ENCODE data around the gene TMEM243.

DNA sequence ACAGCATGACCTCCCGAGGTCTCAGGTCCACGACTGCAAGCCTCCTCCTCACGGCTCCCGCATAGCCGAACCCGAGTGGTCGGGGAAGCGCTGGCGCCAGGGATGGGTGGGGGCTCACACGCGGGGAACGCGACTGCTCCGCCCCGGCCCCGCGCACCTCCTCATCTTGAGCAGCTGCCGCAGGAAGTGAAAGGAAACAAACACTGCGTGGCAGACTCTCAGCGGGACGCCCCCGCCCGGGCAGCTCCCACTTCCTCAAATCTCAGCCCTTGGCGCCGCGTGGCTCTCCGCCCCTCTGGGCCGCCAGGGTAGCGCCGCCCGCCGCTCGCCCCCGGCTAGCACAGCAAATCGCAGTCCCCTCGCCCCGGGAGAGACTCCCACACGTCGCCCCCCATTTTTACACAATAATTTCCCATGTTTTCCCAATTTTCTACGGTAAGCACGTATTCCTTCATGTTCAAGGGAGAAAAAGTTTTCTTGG is at the start of gene TMEM243:
- no peak for TF ChIP-seq RAD21 (IDR thresholded peaks at IDR 0.05; ENCODE audit: low read length)
- TF ChIP-seq, protein P1, sequence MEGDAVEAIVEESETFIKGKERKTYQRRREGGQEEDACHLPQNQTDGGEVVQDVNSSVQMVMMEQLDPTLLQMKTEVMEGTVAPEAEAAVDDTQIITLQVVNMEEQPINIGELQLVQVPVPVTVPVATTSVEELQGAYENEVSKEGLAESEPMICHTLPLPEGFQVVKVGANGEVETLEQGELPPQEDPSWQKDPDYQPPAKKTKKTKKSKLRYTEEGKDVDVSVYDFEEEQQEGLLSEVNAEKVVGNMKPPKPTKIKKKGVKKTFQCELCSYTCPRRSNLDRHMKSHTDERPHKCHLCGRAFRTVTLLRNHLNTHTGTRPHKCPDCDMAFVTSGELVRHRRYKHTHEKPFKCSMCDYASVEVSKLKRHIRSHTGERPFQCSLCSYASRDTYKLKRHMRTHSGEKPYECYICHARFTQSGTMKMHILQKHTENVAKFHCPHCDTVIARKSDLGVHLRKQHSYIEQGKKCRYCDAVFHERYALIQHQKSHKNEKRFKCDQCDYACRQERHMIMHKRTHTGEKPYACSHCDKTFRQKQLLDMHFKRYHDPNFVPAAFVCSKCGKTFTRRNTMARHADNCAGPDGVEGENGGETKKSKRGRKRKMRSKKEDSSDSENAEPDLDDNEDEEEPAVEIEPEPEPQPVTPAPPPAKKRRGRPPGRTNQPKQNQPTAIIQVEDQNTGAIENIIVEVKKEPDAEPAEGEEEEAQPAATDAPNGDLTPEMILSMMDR (conservative IDR thresholded peaks at IDR 0.05; ENCODE audit: low read depth, low read length) = peak; percentile 17; the same call in 1 of the 2 replicates
- no peak for TF ChIP-seq SMC3 (IDR thresholded peaks at IDR 0.05; ENCODE audit: low read depth, low read length)
- no peak for TF ChIP-seq CEBPB (IDR thresholded peaks at IDR 0.05; ENCODE audit: low read depth, low read length)
- TF ChIP-seq POLR2A (IDR thresholded peaks at IDR 0.05; ENCODE audit: low read depth, low read length) = peak; percentile 68; the same call in 1 of the 2 replicates
- no peak for TF ChIP-seq MAFK (IDR thresholded peaks at IDR 0.05; ENCODE audit: low read depth, low read length)
- TF ChIP-seq, protein P2, sequence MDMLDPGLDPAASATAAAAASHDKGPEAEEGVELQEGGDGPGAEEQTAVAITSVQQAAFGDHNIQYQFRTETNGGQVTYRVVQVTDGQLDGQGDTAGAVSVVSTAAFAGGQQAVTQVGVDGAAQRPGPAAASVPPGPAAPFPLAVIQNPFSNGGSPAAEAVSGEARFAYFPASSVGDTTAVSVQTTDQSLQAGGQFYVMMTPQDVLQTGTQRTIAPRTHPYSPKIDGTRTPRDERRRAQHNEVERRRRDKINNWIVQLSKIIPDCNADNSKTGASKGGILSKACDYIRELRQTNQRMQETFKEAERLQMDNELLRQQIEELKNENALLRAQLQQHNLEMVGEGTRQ (IDR thresholded peaks at IDR 0.05; ENCODE audit: low read depth, low read length) = no peak
- TF ChIP-seq RCOR1 (IDR thresholded peaks at IDR 0.05; ENCODE audit: insufficient replicate concordance, low read length) = no peak
- TF ChIP-seq MAZ (IDR thresholded peaks at IDR 0.05; ENCODE audit: borderline replicate concordance, low read depth, low read length) = peak; percentile 27
- no peak for TF ChIP-seq NFE2L2 (IDR thresholded peaks at IDR 0.05; ENCODE audit: low read depth, low read length)

Data from IMR-90 (cell line).